SHP77 (cell line): ENCODE results near the gene KIFAP3.
"Not testable (repeated sequence)": the region's sequence is repeated elsewhere in the genome, so short reads cannot be mapped to it uniquely, and the experiment has no call there.

Experiments used
- DNase-seq, 2 experiments: peaks; one replicate each; lab custom pipeline; 2025; lab: John Stamatoyannopoulos, UW

Gene KIFAP3

DNA sequence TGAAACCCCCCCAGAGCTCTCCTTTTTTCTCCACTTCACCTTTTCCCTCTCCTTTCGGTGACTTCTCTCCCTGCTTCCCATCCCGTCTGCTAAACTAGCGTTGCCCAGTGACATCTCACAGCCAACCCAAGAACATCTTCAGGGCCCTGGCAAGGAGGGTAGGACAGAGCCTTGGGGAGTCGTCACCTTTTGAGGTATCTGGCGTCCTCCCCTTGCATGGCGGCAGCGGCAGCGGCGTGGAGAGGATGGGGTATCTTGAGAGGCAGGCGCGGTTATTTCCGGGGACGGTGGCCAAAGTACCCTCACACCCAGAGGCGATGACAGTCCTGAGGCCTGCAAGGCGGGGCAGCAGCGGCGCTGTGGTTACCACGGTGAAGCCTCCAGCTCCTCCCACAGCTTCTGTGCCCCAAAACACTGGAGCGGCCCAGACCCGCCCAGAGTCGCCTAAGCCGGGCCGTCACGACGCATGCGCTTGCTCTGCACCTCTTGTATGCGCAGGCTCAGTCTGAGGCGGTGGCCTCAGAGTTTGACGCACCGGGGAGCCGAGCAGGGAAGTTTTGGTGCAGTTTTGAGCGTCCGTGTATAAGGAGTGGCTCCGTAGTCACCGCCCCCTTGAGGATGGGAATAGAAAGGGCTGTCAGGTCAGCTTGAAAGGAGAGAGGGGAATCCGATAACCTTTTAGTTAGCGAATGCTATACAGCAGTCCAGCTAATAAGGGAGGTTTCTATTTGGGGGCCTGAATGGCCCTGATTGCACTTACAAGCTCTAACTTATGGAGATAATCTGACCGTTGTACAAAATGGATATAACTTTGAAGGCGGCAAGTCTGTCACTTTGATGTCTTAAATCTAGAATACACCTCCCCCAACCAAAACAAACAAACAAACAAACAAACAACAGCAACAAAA lies at the start of gene KIFAP3:
Gene KIFAP3 (minus strand): TSS at position 446 of the 908 bp plus-strand sequence. CDS start 228 bp downstream, at position 218.
- DNase-seq, result peak; percentile 97 to 98

DNA sequence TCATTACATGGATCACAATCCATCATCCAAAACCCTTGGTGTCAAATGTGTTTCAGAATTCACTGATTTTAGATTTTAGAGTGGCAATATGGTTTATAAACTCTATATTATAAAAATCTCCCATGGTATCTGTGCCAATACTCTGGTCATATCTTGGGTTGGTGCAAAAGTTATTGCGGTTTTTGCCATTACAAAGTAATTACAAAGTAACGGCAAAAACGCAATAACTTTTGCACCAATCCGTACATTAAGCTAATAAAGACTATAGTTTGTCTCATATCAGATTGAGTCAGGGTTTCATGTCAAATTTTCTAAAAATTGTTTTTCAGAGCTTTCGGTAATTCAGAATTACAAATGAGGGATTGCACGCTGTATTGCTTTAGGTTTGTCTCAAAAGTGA lies 47.9 kb upstream of the KIFAP3 start:
- no peak for DNase-seq

DNA sequence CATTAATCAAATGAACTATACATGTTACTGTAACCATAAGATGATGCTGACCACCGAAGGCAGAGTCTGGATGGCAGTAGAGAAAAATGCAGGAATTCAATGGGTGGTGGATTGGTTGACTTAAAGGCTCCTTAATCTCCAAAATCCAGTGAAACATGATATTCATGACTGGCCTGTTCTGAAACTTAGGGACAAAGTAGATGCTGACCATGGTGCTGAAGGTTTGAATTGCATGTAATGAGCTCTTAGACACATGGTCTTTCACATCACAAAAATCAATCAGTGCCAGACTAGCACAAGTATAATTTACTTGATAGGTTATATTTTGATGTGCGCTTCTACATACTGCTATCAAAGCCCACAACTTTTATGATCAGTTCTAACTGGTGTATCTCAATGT lies 40.4 kb upstream of the KIFAP3 start:
- DNase-seq, result no peak

DNA sequence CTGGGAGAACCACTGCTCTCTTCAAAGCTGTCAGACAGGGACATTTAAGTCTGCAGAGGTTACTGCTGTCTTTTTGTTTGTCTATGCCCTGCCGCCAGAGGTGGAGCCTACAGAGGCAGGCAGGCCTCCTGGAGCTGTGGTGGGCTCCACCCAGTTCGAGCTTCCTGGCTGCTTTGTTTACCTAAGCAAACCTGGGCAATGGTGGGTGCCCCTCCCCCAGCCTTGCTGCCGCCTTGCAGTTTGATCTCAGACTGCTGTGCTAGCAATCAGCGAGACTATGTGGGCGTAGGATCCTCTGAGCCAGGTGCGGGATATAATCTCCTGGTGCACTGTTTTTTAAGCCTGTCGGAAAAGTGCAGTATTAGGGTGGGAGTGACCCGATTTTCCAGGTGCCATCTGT lies 38.6 kb upstream of the KIFAP3 start:
- not testable (repeated sequence) for DNase-seq

DNA sequence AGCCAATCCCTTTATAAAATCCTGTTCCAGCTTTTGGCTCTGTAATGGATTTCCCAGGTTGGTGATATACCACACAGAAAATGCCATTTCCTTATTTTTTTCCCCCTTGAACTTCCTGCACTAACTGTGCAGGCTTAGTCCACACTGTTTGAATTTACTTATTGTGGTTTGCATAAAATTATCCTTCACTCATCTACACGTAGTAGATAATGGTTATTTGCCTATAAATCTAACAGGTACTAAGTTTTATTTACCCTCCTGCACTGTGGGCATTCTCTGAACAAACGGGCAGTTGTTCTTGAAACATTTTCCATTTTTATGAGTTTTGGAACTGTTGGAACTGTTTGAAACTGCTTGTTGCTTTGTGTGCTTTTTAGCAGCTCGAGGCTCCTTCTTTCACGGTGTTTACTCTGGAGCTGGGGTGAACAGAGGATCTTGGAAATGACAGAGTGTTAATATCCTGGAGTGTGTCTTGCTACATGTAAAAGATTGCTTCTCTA lies 23.0 kb upstream of the KIFAP3 start:
- no peak for DNase-seq

DNA sequence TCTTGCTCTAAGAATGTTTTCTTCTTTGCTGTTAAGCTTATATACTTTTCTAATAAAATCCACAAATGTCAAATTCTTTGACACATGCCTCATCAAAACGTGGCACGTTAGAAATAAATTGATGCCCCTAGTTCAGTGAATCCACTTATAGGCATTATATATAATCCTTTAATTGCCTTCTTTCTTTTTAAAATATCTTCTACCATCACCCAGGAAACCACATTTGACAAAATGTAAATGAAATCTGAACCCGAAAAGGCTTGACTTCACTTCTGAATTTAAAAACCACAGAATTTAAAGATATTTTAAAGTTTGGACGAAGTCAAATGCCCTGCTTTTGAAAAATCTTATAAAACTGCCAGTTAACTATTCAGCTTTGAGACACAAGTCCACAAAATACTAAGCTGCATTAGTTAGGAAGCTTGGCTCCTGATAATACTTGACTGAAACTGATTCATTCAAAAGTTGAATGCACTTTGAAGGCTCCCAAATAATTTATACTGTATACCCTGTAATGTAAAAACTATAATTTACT lies 22.4 kb upstream of the KIFAP3 start:
- DNase-seq, result no peak

DNA sequence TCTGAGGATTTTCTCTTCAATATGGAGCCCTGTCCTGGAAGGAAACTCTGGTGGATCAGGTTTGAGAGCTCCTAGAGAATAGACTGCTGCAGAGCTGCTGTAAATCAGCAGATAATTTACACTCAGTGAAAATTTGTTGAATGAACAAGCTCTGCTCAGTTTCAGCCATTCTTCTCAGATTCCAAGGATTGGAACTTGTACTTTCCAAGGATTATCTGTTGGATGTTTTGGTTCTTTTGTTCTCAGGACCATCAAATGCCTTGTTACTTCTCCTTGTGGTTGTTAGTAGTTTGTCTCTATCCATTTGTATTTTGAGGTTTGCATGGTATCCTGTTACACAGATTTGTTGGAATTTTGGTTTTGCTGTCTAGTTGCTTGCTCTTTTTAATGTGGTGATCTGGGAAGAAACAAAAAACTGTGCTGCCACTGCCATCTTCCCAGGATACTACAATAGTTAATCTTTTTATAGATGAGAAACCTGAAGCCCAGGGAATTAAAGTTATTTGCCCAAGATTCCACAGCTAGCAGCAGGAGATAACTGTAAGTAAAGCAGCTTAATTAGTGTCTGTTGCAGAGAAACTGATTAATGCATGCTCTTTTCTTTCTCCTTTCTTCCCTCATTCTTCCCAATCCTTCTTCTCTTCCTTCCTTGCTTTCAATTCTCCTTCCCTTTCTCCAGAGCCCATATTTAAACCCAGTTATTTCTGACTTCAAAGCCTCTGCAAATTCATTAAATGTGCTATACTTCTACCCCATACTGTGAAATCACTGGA lies 21.7 kb upstream of the KIFAP3 start:
- no peak for DNase-seq

DNA sequence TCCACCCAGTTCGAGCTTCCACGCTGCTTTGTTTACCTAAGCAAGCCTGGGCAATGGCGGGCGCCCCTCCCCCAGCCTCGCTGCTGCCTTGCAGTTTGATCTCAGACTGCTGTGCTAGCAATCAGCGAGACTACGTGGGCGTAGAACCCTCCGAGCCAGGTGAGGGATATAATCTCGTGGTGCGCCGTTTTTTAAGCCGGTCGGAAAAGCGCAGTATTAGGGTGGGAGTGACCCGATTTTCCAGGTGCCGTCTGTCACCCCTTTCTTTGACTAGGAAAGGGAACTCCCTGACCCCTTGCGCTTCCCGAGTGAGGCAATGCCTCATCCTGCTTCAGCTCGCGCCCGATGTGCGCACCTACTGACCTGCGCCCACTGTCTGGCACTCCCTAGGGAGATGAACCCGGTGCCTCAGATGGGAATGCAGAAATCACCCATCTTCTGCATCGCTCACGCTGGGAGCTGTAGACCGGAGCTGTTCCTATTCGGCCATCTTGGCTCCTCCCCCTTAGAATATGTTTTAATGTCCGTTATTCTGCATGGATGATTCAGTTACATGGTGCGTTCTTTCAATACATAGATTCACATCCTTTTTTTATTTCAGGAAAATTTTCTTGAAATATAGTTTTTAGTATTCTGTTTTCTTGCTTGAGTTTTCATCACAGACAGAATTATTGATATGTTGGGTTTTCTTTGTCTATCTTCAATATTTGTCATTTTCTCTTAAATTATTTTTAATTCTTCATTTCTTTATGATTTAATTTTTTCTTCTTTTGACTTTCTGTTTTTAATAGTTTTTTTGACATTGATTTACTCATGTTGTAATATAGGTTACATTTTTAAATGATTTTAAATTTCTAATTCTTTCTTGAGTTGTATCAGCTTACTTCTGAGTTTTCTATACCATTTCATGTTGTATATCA lies 20.5 kb upstream of the KIFAP3 start:
- DNase-seq, result peak in 1 of 2 experiments; percentile 4

DNA sequence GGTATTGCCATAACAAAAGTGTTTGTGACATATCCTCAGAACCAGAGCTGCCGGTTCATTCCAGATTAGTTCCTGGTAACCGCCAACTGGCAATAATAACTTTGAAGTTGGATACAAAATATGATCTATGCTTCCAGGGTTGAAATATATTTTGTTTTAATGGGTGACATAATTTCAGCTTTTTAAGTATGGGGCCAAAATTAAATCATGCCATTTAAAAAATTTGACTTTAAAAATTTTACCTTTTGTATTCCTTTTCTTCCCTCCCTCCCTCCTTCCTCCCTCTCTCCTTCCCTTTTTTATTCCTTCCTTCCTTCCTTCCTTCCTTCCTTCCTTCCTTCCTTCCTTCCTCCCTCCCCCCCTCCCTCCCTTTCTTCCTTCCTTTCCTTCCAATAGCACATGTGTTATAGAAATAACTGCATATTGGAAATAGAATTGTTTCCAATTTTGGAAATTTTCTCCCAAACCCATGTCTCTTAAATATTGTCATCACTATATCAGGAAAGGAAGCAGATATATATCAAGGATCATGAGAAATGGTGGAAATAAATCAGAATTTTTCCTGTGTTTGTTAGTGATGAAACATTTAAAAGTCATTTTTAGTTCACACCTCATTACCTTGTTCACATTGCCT lies 12.0 kb upstream of the KIFAP3 start:
- DNase-seq, result no peak

DNA sequence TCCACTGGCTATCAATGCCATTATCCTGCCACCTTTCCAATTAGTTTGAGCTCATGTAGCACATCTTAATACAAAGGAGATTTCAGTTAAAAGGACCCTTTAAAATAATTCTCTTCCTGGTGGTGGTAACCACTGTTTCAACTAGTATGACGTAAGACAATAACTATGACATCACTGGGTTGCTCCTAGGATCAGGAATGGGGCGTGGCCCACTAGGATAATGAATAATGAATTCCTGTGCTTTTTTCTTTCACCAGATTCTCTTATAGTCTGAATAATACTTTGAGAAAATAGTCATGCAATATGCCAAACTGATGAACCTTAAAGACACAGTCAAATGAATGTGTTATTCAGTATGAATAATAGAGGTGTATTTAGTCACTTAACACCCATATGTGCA lies 10.6 kb upstream of the KIFAP3 start:
- DNase-seq, result no peak

DNA sequence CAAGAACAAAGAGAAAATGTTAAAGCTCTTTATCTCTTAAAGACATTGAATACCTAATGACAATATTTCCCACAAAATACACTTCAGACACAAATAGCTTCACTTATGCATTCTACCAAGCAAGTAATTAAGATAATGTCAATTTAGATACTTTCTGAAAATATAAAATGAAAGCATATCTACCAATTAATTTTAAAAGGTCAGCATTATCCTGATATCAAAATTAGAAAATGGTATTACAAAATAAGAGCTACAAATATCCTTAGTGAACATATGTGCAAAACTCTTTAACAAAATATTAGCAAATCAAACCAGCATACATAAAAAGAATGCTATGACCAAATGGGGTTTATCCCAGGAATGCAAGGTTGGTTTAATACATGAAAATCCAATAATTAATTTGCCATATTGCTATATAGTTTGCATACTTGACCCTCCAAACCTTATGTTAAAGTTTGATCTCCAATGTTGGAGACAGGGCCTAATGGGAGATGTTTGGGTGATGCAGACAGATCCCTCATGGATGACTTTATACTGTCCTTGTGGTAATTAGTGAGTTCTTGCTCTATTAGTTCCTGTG lies 4.2 kb upstream of the KIFAP3 start:
- DNase-seq, result no peak

DNA sequence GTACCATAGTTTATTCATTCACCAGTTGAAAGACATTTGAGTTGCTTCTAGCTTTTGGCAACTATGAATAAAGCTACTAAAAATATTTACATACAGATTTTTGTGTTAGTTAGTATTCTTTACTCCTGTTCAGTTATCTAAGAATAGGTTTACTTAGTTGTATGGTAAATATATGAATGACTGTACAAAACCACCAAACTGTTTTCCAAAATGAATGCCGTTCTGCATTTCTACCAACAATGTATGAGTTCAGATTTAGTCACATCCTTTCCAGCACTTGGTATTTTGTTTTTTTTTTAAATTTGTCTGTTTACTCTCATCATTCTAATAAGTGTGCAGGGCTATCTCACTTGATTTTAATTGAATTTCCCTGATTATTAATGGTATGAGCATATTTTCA lies 3.4 kb upstream of the KIFAP3 start:
- no peak for DNase-seq

DNA sequence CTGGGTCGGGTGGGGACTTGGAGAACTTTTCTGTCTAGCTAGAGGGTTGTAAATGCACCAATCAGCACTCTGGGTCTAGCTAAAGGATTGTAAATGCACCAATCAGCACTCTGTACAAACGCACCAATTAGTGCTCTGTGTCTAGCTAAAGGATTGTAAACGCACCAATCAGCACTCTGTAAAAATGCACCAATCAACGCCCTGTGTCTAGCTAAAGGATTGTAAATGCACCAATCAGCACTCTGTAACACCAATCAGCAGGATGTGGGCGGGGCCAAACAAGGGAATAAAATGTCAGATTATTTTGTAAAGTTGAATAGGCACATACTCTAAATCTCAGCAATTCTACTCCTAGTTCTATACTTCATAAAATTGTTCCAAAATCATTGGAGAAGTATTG lies 2.5 kb upstream of the KIFAP3 start:
- not testable (repeated sequence) for DNase-seq

DNA sequence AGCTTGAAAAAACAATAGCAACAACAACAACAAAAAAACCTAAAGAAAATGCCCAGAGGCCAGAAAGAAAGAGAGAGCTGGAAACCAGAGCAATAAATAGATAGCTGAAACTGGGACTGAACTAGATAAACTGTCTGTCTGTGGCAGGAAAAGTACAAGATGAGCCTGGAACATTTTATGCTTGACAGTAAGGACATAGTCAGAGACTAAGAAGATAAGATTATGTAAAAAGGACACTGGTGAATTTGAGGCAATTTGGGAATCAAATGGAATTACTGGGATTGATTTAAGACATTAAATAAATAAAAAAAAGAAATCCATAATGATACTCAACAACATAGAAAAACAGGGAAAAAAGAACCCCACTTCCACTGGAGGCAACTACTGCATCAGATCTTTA lies 1.7 kb upstream of the KIFAP3 start:
- DNase-seq, result no peak

DNA sequence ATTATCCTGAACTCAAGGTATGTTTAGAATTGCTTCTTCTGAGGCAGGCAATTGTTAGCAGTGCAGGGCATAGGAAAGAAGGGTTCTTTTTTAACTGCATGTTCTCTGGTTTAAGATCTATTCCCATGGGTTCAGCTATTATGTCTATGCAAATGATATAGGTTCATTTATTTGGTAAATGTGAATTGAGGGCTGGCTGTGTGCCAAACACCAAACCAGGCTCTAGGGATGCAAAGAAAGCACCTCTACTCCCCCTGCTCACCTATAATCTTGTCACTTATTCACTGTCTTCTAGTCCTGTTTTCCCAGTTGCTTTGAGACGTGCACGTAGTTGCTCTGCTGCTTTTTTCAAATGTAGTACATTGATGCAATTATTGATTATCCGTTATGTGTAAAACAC lies 691 bp upstream of the KIFAP3 start:
- no peak for DNase-seq

DNA sequence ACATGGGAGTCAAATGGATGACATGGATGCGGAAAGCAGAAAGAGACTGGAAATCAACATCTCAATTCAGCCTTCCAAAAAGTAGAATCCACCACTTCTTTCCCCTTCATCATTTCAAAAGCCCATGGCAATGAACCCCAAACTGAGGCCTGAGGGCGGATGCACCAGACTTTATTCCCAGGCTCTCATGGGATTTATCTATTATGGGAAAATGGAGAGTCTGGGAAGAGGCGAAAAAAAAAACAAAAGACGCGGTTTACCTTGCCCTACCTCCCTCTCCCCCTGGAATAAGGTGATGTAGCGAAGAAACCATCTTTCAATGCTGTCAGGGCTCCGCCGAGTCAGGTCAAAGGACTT lies 624 bp downstream of the KIFAP3 start:
- DNase-seq, result no peak

DNA sequence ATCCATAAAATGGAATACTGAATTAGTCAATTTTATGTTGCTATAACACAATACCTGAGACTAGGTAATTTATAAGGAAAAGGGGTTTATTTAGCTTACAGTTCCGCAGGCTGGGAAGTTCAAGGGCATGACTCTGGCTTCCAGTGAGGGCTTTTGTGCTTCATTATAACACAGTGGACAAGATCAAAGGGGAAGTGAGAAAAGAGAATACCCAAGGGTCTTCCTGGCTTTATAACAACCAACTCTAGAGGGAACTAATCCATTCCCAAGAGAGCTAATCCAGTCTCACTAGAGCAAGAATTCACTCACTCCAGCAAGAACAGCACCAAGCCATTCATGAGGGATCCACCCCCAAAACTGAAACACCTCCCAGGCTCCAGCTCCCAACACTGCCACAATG lies 3.1 kb downstream of the KIFAP3 start:
- DNase-seq, result no peak

DNA sequence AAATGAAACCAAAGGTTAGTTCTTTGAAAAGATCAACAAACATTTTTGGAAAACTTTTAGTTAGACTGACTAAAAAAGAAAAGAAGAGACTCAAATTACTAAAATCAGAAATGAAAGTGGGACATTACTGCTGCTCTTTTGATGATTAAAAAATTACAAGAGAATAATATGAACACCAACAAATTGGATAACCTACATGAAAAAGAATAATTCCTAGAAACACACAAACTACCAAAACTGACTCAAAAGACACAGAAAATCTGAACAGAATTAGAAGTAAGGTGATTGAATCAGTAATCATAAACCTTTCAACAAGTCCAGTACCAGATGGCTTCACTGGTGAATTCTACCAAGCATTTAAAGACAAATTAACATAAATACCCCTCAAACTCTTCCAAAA lies 5.6 kb downstream of the KIFAP3 start:
- no peak for DNase-seq

DNA sequence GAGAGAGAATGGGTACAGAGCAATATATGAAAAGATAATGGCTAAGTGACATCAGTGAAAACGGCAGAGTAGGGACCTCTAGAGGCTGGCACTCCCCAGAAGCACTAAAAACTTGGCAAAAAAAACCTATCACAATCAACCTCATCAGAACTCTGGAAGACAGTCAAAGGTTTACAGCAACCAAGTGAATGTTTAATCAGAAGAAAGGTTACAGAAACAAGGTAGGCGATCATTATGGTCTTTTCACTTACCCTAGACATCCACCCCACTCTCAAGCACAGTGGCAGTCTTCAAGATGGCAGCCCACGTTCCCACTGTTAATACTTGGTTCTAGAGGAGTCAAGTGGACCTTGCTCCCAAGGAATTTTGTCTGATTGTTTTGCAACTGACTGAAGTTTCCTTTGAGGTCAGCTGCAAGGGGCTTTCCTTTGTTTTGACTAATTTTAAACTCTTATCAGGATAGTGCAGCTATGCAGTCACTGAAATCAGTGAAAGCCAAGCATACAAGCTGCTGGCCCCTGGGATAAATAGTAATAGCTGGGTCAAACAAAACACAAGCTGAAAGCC lies 7.2 kb downstream of the KIFAP3 start:
- DNase-seq, result no peak

DNA sequence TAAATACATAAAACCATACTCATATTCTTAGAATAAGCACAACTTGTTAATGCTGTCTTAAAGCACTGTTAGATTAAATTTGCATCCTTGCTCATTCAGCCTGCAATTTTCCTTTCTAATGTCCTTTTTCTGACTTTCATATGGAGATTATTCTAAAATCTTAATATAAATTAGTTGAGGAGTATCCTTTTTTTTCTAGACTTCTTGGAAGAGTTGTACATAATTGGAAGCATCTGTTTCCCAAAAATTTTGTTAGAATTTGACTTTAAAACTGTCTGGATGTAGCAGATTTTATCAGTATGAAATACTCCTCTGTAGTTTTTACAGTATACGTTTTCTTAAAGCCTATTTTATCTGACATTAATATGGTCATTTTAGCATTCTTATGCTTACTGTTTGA lies 9.7 kb downstream of the KIFAP3 start:
- DNase-seq, result no peak
